GF-D8 (cell line): ENCODE results near the gene PANK4.

Source experiments
- DNase-seq: peaks from one replicate; lab custom pipeline; 2025; lab: John Stamatoyannopoulos, UW

PANK4 gene

GRCh38 chr1:2476061-2476999, 50.1 kb downstream of the PANK4 start, which contains the start of gene PLCH2:
PLCH2 (plus strand) TSS chr1:2476289; CDS start chr1:2476589, 300 bp downstream.
- DNase-seq = no peak

DNA sequence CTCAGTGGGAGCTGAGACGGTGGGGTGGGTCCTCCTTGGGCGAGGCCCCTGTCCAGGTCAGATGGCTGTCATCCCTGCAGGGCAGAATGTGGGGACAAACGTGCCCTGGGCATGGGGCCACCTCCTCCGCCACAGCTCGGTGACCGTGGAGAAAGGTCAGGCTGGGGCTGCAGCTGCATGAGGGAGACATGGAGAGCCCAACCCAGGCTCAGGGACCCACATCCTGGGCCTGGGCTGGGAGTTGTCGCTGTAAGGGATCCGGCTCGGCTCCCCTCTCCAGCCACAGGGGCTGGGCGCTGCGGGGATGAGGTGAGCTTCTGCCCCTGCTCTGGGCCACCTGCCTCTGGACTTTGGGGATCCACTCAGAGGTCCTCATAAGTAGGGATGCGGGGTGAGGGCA, 50.8 kb downstream of the PANK4 start:
- no peak for DNase-seq

DNA sequence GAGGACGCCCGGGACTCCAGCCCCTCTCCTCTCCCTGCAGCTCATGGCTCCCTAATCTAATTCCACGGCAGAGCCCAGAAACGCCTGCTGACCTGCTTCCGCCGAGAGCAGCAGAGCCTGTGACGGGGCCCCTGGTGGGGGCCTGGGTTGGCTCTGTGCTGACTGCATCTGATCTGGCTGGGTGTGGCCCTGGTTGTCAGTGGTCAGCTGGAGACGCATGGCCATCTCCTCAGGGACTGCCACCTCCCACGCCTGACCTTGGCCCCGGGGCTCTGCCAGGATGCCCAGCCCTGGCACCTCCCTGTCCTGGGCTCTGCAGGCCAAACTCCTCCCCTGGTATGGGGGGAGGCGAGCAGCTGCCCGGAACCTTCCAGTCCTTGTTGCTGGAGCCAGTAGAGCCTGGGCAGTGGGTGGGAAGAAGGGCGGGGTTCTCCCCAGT, 51.4 kb downstream of the PANK4 start:
- no peak for DNase-seq

GRCh38 chr1:2474104-2474844, 52.1 kb downstream of the PANK4 start:
- DNase-seq = no peak

DNA sequence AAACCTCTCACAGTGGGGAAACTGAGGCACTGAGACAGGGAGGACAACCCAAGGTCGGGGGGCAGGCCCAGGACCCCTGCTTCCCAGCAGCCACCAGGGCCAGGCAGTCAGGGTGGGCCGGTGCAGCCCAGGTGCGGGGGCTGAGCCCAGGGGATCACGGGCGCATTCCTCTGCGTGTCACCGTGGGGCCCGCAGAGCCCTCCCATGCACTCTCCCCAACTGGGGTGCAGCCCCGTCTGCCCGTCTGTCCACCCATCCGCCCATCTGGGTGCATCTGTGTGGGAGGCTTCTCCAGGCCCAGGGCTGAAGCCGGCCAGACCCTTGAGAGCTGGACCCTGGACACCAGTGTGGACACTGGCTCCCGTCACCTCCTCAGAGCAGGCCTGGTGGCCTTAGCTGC, 53.2 kb downstream of the PANK4 start:
- DNase-seq = no peak

DNA sequence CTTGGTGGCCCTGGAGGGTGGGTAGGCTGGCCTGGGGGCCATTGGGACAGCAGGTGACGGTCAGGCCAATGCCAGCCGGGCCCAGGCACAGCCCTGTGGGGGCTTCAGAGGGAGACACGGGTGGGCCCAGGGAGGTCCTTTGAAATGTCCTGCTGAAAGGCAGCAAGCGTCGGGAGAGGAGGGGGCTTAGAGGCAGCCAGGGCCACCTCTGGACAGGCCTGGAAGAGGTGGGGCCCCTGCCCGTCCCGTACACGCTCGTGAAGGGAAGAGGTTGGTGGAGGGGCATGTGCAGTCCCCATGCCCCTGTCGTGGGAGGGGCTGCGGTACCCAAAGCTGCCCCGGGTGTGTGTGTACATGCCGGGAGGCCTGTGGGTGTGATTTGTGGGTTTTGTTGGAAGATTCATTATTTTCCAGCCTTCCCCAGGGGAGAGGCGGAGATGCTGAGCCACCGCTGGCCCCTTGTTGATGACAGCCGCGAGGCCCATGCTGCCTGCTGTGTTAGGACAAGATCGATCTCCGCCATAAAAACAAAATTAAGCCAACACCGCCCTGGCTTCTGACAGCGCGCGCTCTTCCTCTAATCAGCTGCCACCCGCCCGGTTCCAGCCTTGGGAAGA, 53.7 kb downstream of the PANK4 start:
- no peak for DNase-seq

- no peak for DNase-seq
These were observed 54.3 kb downstream of the PANK4 start for GRCh38 chr1:2472109-2472508.

DNA sequence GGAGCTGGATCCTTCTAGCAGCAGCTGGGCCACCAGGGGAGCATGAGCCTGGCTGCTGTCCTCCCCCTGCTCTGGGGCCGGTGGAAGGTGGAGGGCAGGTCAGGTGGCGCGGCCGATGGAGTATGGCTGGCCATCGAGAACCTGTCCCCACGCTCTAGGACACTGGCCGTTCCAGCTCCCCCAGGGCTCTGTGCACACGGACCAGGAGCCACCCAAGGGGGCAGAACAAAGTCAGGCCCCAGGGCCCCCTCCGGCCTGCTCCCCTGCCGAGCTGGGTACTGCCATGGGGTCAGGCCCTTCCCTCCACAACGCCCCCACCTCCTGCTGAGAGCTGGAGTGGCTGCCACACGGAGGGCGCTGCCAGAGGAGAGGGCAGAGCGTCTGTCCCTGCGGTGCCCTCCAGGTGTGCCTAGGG, 54.8 kb downstream of the PANK4 start:
- DNase-seq = no peak

DNA sequence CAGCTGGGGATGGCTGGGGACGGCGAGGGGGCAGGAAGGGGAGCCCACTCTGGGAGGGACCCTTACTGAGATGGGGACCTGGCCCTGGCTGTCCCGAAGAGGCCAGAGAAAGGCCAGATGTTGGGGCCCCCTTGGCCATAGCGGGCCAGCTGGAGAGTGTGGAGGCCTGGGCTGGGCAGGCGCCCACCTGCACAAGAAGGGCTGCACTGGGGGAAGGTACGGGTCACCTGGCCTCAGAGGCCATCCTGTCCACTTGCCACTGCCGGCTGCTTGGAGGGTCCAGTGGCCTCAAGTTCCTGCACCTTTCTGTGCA, 55.3 kb downstream of the PANK4 start:
- DNase-seq = no peak

GRCh38 chr1:2470290-2471158, 55.9 kb downstream of the PANK4 start:
- DNase-seq = no peak

- no peak for DNase-seq
These were observed 57.1 kb downstream of the PANK4 start for GRCh38 chr1:2469103-2469940.

GRCh38 chr1:2468540-2468939, 57.9 kb downstream of the PANK4 start:
- DNase-seq = no peak

DNA sequence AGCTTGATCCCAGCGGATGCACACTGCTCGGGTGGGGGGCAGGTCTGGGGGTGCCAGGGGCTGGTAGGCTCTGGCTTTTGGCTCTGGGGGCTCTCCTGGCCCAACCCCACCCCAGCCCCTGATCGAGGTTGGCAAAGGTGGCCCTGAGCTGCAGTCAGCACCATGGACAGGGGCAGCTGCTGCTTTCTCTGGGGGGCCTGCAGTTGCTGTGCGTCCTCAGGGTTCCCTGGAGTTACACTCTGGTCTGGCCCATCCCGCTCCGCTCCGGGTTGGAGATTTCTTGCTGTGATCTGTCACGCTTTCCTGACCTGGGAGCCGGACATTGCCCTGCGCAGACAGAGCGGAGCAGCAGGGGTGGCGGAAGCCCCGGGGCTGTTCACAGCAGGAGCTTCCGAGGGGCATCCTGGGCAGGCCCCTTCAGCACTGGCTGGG, 58.3 kb downstream of the PANK4 start:
- DNase-seq = no peak

GRCh38 chr1:2466958-2467554, 59.3 kb downstream of the PANK4 start:
- no peak for DNase-seq

- DNase-seq = no peak
These were observed 60.1 kb downstream of the PANK4 start for GRCh38 chr1:2466270-2466665.

DNA sequence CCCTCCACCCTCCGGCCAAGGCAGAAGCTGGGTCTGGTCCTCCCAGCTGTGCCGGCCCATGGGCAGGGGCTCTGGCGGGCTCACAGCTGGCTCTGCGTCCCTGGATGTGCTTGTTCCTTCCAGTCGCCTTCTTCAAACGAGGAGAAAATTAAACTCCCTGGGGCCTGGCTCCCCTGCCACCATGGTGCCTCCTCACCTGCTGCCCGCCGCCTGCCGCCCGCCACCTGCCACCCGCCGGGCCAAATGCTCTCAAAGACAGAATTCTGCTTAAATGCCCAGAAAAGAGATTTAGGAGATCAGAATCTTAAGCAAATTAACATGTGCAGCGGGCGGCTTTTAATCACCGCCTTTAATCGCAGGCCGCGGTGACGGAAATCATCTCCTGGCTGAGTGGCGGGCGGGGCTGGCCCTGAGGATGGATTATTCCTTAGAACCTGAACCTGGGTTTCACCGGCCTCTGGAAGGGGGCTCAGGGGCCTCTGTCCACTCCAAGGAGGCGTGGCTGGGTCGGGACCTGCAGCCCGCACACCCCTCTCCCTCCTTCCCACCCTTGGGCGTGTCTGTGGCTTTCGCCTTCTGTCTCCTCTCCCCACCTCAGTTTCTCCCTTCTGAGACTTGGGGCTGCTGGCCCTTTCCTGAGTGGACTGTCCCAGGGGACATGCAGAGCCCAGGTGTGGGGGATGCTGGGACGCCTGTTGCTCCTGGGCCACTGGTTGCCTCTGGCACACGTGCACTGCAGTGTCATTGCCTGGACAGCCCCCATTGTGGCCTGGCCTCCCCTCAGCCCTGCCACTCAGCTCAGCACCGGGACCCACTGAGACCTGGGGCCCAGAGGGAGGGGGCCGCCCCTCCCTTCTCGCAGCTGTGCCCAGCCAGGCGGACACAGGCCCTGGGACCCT, 60.8 kb downstream of the PANK4 start:
- no peak for DNase-seq

DNA sequence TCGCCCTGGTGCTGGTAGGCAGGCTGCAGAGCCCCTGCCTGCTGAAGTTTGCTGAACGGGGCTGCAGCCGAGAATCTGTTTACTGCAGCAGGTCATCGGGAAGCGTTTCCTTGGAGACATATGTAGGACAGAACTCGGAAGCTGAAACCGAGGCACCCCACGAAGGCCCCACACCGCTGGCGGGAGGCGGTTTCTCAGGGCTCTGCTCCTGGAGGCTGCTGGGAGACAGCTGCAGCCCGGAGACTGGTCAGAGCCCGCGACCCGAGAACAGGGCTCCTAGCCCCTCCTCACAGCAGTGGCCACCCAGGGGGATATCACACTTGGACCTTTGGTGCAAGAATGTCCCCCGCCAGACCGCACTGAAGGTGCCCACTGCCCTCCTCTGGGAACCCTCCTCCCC, 63.0 kb downstream of the PANK4 start:
- DNase-seq = no peak

DNA sequence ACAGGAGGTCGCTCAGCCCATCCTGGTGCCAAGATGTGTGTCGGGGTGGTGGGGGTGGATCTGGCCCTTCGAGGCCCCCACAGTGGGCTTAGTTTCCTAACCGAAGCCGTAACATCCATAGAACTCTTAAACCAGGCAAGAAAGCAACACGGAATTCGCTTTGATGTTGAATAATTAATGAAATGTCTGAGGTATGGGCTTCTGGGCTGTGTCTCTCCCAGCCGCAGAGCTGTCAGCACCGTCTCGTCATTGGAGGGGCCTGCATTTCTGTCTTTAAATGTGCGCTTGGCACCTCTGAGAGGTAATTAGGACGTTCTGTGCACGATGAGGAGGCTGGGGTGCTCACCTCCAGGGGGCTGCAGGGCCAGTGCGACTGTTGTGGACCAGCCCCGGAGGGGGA, 63.6 kb downstream of the PANK4 start:
- DNase-seq = no peak

GRCh38 chr1:2460996-2461751, 65.2 kb downstream of the PANK4 start:
- DNase-seq = no peak
